Small intestine (tissue), 7 donors: ENCODE measurements around the gene NRTN. TPM values are rescaled to one million over a fixed set of nuclear protein-coding genes. Genes with fewer than 3 reads are reported as not detected.

ENCODE experiments used
- DNase-seq, 2 donors: peaks; one replicate each; pipeline versions ENCODE4 v3.0.0 to v3.0.0-alpha.2; 2013
- FAIRE-seq: peaks from 2 replicates; lab custom pipeline; 2012; peaks lifted over from hg19 to GRCh38; lab: Jason Lieb, UNC
- H3K27ac ChIP-seq, 3 donors: one replicate each; pipeline ENCODE4 v1.5.1; 2013; ENCODE audit warnings: low read length in 2 of 3, mild to moderate bottlenecking in 2 of 3, control low read depth in 1 of 3, inconsistent platforms in 1 of 3, low read depth in 1 of 3, moderate library complexity in 1 of 3
- H3K27me3 ChIP-seq, 3 donors: one replicate each; pipeline ENCODE4 v1.6.1; 2013; ENCODE audit warnings: low read length in 3 of 3, inconsistent platforms in 1 of 3; ENCODE audit not compliant: control insufficient read depth in 3 of 3, insufficient read depth in 3 of 3
- H3K36me3 ChIP-seq, 3 donors: one replicate each; pipeline ENCODE4 v1.6.1; 2013; ENCODE audit warnings: low read length in 3 of 3, inconsistent platforms in 1 of 3, low read depth in 1 of 3, mild to moderate bottlenecking in 1 of 3, moderate library complexity in 1 of 3; ENCODE audit not compliant: control insufficient read depth in 3 of 3, insufficient read depth in 2 of 3
- H3K4me1 ChIP-seq, 3 donors: one replicate each; pipeline ENCODE4 v1.6.1; 2013; ENCODE audit warnings: low read length in 2 of 3, inconsistent platforms in 1 of 3, low read depth in 1 of 3, mild to moderate bottlenecking in 1 of 3, moderate library complexity in 1 of 3; ENCODE audit not compliant: control insufficient read depth in 3 of 3, insufficient read depth in 2 of 3
- H3K4me3 ChIP-seq, 3 donors: one replicate each; pipeline ENCODE4 v1.5.1; 2013; ENCODE audit warnings: low read length in 3 of 3, control low read depth in 1 of 3, inconsistent platforms in 1 of 3, low read depth in 1 of 3, mild to moderate bottlenecking in 1 of 3, moderate library complexity in 1 of 3
- H3K9me3 ChIP-seq, 2 donors: one replicate each; pipeline ENCODE4 v1.6.1; 2013; ENCODE audit warnings: low read depth in 1 of 2, low read length in 1 of 2; ENCODE audit not compliant: control insufficient read depth in 2 of 2, insufficient read depth in 1 of 2
- WGBS, 3 donors: extraction: QIAGEN DNeasy Blood & Tissue Kit; methylation state at CpG; one replicate each; pipeline ENCODE4 v1.1.7; 2013; 5-methylcytosine and 5-hydroxymethylcytosine counted together
- polyA plus RNA-seq, 4 donors: library from polyadenylated mRNA; stranded (reverse) in 3 of 4; unstranded in 1 of 4; fragments of 200-250 nt in 3 of 4; fragments of 120-200 nt in 1 of 4; gene quantifications; one replicate each; pipeline versions ENCODE4 v1.2.1 to v1.2.3, GENCODE V29; 2013
- donor health status: healthy with polysubstance abuse.
- donor health status: control.
- donor health status: control.
- donor health status: Bipolar disorder and iron deficiency.
- donor health status: healthy.

The NRTN gene
- polyA plus RNA-seq, 4 donors, result 1.1 to 3.0 (median 2.9) TPM; not detected in 1

GRCh38 chr19:5814123-5814851 is 9.4 kb downstream of the NRTN start:
- H3K27ac ChIP-seq, result peak overlapping the region in 1 of 3 donors; percentile 39
- peak in 1 of 2 donors; percentile 53 for DNase-seq
- WGBS, 3 donors, result 36 to 65% (median 54%) methylated on average over 8 to 9 of the region's 9 CpGs

GRCh38 chr19:5814852-5815246 is 10.0 kb downstream of the NRTN start:
- Histone ChIP-seq H3K9me3 (no peaks in the 10 kb centered on the region), H3K36me3 (no peaks in the 10 kb centered on the region), H3K27me3 (no peaks in the 10 kb centered on the region), H3K4me3 (no peak overlapping the region), H3K4me1 (peaks cover 0 to 2% (median 0%) of the 10 kb centered on the region in 3 donors), H3K27ac (peak overlapping the region in 1 of 3 donors; percentile 39)
- 27 to 54% (median 43%) methylated on average over 10 to 11 of the region's 11 CpGs for WGBS, 3 donors
- FAIRE-seq (no peak), DNase-seq (no peak)

More at GRCh38 chr19:5814123-5814851, 9.4 kb downstream of the NRTN start:
- H3K27me3 ChIP-seq, result no peaks in the 10 kb centered on the region
- H3K36me3 ChIP-seq, result peaks cover 0 to 2% (median 0%) of the 10 kb centered on the region in 3 donors
- no peak overlapping the region for H3K4me3 ChIP-seq
- no peaks in the 10 kb centered on the region for H3K9me3 ChIP-seq
- H3K4me1 ChIP-seq, result peaks cover 0 to 2% (median 0%) of the 10 kb centered on the region in 3 donors
- FAIRE-seq, result no peak

GRCh38 chr19:5817218-5817617 is 12.4 kb downstream of the NRTN start:
- FAIRE-seq (no peak), DNase-seq (no peak)
- Histone ChIP-seq H3K9me3 (no peaks in the 10 kb centered on the region), H3K36me3 (no peaks in the 10 kb centered on the region), H3K4me3 (no peak overlapping the region), H3K27ac (no peak overlapping the region), H3K27me3 (no peaks in the 10 kb centered on the region), H3K4me1 (peaks cover 0 to 2% (median 0%) of the 10 kb centered on the region in 3 donors)
- 90 to 92% (median 91%) methylated on average over 2 of the region's 2 CpGs for WGBS, 3 donors

- Histone ChIP-seq H3K4me3 (no peak overlapping the region), H3K36me3 (peaks cover 0 to under 1% (median 0%) of the 10 kb centered on the region in 3 donors), H3K27ac (no peak overlapping the region), H3K27me3 (no peaks in the 10 kb centered on the region), H3K4me1 (peaks cover 0 to 2% (median 0%) of the 10 kb centered on the region in 3 donors), H3K9me3 (no peaks in the 10 kb centered on the region)
- WGBS, 3 donors, result 18 to 67% (median 41%) methylated on average over 10 of the region's 10 CpGs
- DNase-seq (peak in 1 of 2 donors; percentile 49), FAIRE-seq (no peak)
These were observed 13.7 kb downstream of the NRTN start for GRCh38 chr19:5818594-5818993.

GRCh38 chr19:5820785-5821184 is 15.9 kb downstream of the NRTN start:
- FAIRE-seq, result no peak
- Histone ChIP-seq H3K4me3 (no peak overlapping the region), H3K27me3 (no peaks in the 10 kb centered on the region), H3K36me3 (peaks cover 0 to 2% (median 0%) of the 10 kb centered on the region in 3 donors), H3K9me3 (no peaks in the 10 kb centered on the region), H3K4me1 (peaks cover 0 to 2% (median 0%) of the 10 kb centered on the region in 3 donors), H3K27ac (no peak overlapping the region)
- DNase-seq, result no peak
- WGBS, 3 donors, result 58 to 82% (median 77%) methylated on average over 6 of the region's 6 CpGs

GRCh38 chr19:5821521-5822180 is 16.8 kb downstream of the NRTN start:
- H3K27me3 ChIP-seq, result no peaks in the 10 kb centered on the region
- H3K4me1 ChIP-seq, result peaks cover 0 to 2% (median 0%) of the 10 kb centered on the region in 3 donors
- no peak overlapping the region for H3K27ac ChIP-seq
- H3K4me3 ChIP-seq, result no peak overlapping the region
- DNase-seq (no peak), FAIRE-seq (no peak)
- H3K36me3 ChIP-seq, result peaks cover 0 to 2% (median 0%) of the 10 kb centered on the region in 3 donors
- H3K9me3 ChIP-seq, result no peaks in the 10 kb centered on the region
- 54 to 67% (median 57%) methylated on average over 8 of the region's 8 CpGs for WGBS, 3 donors

GRCh38 chr19:5822181-5822844 is 17.4 kb downstream of the NRTN start:
- FAIRE-seq, result no peak
- DNase-seq, result no peak
- WGBS, 3 donors, result 35 to 40% (median 37%) methylated on average over 29 to 30 of the region's 30 CpGs

More at GRCh38 chr19:5822181-5822844, 17.4 kb downstream of the NRTN start:
- no peak overlapping the region for H3K4me3 ChIP-seq
- H3K36me3 ChIP-seq, result peaks cover 0 to 2% (median 0%) of the 10 kb centered on the region in 3 donors
- no peaks in the 10 kb centered on the region for H3K27me3 ChIP-seq
- no peaks in the 10 kb centered on the region for H3K9me3 ChIP-seq
- peaks cover 0 to 9% (median 0%) of the 10 kb centered on the region in 3 donors for H3K4me1 ChIP-seq
- H3K27ac ChIP-seq, result no peak overlapping the region
